Measurements from ENCODE around the gene ZNF345.

The ZNF345 gene

DNA sequence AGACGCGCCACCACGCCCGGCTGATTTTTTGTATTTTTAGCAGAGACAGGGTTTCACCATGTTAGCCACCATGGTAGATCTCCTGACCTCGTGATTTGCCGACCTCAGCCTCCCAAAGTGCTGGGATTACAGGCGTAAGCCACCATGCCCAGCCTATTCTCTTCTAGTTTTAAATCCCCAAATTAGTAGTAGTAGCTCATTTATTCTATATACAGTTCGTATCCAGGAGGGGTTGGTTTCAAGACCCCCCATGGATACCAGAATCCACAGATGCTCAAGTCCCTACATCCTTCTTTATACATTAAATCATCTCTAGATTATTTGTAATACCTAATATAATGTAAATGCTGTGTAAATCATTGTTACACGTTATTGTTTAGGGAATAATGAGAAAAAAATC, 67.4 kb downstream of the ZNF345 start:
- no peak for DNase-seq
